ENCODE results near the gene FAM210B.
A peak's percentile ranks its signal among the peaks of the same experiment; 100 is the strongest.
"Not testable (repeated sequence)": the region's sequence is repeated elsewhere in the genome, so short reads cannot be mapped to it uniquely, and the experiment has no call there.

FAM210B gene

GRCh38 chr20:56360908-56361205, 2.1 kb downstream of the FAM210B start:
- DNase-seq (ENCODE audit: low read depth in 2 of 2), result no peak

DNA sequence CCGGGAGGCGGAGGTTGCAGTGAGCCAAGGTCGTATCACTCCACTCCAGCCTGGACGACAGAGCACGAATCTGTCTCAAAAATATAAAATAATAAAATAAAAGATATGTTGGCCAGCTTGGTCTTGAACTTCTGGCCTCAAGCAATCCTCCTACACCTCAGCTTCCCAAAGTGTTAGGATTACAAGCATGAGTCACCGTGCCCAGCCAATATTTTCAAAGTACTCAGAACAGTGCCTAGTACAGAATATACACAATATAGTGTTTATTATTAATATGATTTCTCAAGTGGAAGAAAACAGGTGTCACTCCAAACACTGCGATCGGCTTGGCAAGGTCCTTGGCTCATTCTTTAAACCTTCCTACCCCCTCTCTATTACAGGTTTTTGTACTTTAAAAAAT, 3.1 kb downstream of the FAM210B start:
- no peak for DNase-seq (ENCODE audit: low read depth in 2 of 2)

GRCh38 chr20:56362833-56363413, 4.1 kb downstream of the FAM210B start:
- no peak for DNase-seq (ENCODE audit: low read depth in 2 of 2)

- DNase-seq (ENCODE audit: low read depth in 2 of 2), result no peak
Observed at GRCh38 chr20:56363491-56363890, 4.7 kb downstream of the FAM210B start.

DNA sequence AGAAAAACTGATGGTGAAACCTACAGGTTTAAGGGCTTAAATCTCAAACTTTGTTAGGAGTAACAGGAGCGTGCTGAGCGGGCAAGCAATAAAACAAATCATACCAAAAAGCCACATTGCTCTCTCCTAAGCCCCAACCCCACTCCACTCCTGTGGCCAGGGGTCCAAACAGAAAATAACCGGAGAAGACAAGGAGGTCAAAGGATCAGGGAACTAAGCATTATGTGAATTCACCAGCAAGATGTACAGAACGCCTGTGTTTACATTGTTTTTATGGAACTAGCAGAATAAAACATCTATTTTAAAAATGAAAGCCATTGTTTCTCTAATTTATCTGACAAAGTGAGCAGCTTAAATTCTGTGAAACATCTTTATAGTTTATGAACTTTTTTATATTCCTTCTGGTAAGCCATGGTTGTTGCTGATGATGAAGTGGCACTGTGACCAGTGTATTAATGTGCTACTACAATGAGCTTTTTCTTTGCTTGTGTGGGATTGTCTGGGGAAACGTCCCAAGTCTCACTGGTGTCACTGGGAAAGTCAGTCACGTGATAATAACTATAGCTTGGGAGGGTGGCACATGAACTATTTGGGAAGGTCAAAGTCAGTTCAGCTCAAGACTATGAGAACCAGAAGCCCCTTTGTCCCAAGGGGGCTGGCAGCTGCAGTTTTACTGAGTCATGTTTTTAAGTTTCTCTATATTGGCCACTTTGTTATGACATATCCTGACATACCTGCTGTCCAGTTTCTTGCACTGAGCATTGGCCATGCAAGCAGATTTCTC, 9.8 kb downstream of the FAM210B start:
- no peak for DNase-seq (ENCODE audit: low read depth in 2 of 2)

DNA sequence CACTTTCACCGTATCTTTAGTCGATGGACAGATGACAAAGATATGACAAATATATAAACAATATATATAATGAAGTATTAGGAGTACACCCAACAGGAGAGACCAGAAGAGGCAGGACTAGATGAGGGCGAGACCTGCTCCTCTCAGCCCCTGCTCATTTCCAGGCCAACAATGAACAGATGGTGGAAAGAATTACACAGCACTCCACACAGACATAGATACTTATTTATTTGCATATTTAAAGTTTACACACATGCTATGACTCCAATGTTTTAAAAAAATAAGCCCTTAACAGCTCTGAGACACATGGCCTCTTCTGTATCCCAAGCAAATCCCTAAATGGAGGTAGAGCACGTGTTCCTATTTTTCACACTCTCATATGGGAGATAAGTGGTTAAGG, 10.4 kb downstream of the FAM210B start:
- DNase-seq (ENCODE audit: low read depth in 2 of 2), result no peak

- DNase-seq (ENCODE audit: low read depth in 2 of 2), result no peak
Observed at GRCh38 chr20:56371977-56372376, 13.2 kb downstream of the FAM210B start.

- no peak for DNase-seq (ENCODE audit: low read depth in 2 of 2)
Observed at GRCh38 chr20:56372850-56373249, 14.1 kb downstream of the FAM210B start.

DNA sequence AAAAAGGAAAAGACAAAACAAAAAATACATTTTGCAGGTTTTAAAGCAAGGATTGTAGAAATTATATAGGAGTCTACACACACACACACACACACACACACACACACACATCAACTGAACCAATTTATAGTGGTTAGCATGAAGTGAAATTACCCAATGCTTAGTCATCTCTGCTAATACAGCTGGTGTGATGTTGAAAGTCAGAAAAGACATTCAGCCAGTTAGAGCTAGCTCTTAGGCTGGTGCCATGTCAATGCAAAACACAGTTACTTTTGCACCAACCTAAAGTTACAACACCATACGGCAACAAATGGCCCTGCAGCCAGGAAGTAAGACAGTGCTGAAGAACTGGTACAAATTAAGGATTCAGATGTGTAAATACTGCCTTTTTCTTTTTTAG, 15.2 kb downstream of the FAM210B start:
- DNase-seq (ENCODE audit: low read depth in 2 of 2), result no peak

- no peak for DNase-seq (ENCODE audit: low read depth in 2 of 2)
Observed at GRCh38 chr20:56376331-56376730, 17.6 kb downstream of the FAM210B start.

- no peak for DNase-seq (ENCODE audit: low read depth in 2 of 2)
Observed at GRCh38 chr20:56378386-56378785, 19.6 kb downstream of the FAM210B start.

DNA sequence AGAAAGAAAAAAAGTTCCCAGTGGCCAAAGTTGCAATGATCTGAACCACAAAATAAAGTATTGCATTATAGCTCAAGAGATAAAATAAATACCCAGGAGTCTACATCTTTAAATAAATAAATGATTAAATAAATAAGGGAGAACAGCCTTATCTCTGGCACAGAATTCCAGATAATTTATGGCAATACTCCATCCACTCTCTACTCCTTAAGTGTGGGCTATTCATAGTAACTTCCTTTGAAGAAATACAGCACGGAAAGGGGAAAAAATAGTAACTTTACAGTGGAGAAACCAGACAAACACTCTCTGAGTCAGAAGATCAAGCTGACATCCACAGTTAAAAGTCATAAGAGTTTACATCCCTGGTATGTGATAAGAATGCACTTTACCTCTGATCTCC, 21.6 kb downstream of the FAM210B start:
- DNase-seq (ENCODE audit: low read depth in 2 of 2), result no peak

- no peak for DNase-seq (ENCODE audit: low read depth in 2 of 2)
Observed at GRCh38 chr20:56381501-56381900, 22.7 kb downstream of the FAM210B start.

DNA sequence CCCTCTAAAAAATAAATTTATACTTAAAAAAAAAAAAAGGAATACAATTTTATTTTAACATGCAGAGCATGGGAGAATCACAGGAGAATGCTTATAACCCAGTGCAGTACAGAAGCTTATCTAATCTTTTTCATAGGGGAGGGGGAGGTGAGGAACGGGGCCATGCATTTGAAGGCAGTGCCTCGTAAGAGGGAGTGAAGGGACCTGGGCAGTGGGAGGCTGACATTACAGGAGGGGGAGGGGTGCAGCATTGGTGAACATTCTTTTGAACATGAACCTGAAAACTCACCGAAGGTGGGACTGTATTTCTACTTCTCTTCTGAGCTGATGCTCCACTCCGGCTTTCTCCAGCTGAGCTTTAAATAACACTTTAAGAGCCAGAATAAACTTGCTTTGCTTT, 23.9 kb downstream of the FAM210B start:
- DNase-seq (ENCODE audit: low read depth in 2 of 2), result no peak

DNA sequence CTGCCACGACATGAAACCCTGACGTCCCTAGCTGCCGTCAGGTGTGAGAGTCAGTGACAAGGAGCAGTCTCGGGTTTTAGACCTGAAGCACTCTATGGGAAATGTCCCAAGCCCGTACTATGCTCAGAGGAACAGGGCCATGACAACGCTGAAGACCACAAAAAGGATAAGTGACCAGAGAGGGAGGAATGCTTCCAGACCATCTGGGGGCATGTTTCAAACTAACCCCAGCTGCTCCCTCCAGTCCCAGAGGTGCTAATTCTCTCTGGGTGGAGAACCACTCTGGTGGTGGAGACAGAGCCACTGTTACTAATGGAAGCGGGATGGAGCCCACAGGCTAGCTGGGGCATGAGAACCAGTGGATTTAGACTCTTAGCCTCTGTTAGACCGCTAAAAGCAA, 24.6 kb downstream of the FAM210B start:
- DNase-seq (ENCODE audit: low read depth in 2 of 2), result no peak

GRCh38 chr20:56385130-56385529, 26.4 kb downstream of the FAM210B start:
- no peak for DNase-seq (ENCODE audit: low read depth in 2 of 2)

GRCh38 chr20:56386219-56386618, 27.4 kb downstream of the FAM210B start:
- DNase-seq (ENCODE audit: low read depth in 2 of 2), result no peak

DNA sequence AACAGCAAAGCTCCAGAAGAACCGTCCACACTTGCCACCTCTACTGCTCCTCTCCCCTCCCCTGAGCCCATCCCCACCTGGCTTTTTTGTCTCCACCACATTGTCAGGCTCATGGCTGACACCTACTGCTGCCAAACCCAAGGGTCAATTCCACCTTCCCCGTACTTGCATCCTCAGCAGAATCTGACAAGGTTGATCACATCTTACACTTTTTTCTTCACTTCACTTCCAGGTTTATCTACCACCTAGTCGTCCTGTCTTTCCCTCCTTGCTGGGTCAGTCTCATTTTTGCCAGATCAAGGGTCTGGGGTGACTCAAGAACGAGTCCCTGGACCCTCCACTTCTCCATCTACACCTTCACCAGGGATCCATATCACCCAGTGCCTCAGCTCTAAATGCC, 30.1 kb downstream of the FAM210B start:
- no peak for DNase-seq (ENCODE audit: low read depth in 2 of 2)

- DNase-seq (ENCODE audit: low read depth in 2 of 2), result no peak
Observed at GRCh38 chr20:56389807-56390206, 31.0 kb downstream of the FAM210B start.

DNA sequence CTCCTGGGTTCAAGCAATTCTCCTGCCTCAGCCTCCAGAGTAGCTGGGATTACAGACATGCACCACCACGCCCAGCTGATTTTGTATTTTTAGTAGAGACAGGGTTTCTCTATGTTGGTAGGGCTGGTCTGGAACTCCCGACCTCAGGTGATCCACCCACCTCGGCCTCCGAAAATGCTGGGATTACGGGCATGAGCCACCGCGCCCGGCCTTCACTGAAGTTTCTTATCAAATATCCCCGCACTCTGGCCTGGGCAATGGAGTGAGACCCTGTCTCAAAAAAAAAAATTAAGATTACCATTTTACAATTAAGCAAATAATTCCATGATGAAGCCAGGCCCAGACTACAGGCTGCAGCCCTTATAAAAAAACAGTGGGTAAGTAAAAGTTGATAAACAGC, 31.6 kb downstream of the FAM210B start:
- DNase-seq (ENCODE audit: low read depth in 2 of 2), result not testable (repeated sequence)

DNA sequence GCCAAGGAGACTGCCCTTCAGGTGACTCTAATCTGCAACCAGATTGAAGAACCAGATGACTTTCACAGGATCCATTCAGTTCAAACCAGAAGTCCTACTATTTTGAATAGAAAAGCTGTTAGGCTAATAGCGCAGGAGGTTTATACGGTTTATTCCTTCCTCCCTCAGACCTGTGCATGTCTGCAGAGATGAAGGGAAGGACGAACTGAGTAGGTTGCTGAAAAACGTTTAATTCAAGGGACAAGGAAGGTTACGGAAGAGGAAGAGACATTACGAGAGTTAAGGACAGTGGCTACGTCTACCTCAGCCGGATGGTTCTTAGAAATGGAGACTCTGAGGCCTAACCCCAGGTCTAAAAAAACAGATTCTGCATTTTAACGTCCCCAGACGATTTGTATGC, 32.3 kb downstream of the FAM210B start:
- no peak for DNase-seq (ENCODE audit: low read depth in 2 of 2)

- no peak for DNase-seq (ENCODE audit: low read depth in 2 of 2)
Observed at GRCh38 chr20:56391596-56392131, 32.9 kb downstream of the FAM210B start.

DNA sequence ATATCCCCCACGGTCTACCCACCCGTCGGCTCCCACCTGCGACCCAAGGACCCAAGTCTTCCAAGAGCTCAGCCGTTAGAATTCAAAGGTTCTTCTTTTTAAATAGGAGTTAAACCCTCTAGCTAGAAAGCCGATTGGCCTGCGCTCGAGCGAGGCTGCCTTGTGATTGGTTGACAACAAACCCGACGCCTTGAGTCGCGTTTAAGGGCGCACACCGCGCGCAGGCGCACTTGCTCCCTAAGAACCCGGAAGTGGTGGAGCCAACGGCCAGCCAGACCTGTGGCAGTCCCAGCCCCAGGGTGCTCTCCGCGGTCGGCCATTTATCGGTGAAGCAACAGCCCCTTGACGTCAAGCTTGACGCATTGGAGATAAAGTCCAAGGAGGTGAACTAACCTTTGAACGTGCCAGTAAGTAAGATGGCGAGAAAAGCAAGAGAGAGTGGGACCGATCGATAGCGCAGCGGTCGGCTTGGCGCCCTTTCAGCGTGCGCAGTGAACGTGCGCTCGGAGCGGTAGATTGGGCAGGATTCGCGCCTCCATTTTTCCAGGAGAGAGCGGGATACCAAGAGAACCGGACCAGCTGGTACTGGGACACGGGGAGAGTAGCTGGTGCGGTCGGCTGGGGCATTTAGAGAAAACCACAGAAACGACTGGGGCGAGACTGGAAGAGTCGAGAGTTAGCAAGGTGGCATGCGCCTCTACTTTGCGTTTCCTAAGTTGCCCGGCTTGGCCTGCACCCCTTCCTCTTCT, 33.5 kb downstream of the FAM210B start, which contains the start of the genes AURKA and CSTF1:
AURKA (minus strand) TSS at position 84 of the 749 bp plus-strand sequence. CDS start 4,018 bp downstream, outside the sequence.
CSTF1 (plus strand) TSS at position 514 of the 749 bp plus-strand sequence. CDS start 2,908 bp downstream, outside the sequence.
- DNase-seq (ENCODE audit: low read depth in 2 of 2), result peak; percentile 99 to 100

All from stimulated activated CD8-positive, alpha-beta memory T cell treated with anti-CD3 and anti-CD28 coated beads, Interleukin-15, amount 100 ng/mL, for 48 hours (primary cell).